DMS153 (cell line): ENCODE measurements around the gene TEX14.
A peak's percentile ranks its signal among the peaks of the same experiment; 100 is the strongest.

Source experiments
- DNase-seq: peaks from one replicate; lab custom pipeline; 2025; lab: John Stamatoyannopoulos, UW

The TEX14 gene

DNA sequence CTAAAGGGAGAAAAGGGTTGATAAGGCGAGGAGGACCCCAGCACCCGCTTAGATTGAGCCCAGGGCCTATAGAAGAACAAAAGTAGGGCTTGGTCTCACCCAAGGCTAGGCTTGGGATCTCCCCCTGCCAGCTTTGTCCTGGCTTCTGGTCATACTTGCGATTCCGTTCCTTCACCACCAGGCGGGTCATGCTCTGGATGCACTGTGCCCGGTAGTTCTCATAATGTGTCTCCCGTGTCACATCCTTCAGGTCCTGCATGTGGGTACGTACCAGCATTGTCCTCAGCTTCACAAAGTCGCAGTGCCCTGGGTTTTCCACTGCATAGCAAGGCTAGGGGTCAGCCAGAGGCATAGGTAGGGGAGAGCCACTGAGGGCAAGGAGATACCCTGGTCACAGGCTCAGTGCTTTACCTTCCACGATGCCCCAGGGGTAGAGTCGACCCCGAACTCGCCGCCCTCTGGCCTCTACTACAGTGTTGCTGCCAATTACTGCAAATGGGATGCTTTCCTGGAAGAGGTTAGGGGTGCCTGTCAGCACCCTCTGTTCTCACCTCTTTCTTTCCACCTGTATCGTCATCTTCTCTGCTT lies 170.9 kb downstream of the TEX14 start:
- no peak for DNase-seq

DNA sequence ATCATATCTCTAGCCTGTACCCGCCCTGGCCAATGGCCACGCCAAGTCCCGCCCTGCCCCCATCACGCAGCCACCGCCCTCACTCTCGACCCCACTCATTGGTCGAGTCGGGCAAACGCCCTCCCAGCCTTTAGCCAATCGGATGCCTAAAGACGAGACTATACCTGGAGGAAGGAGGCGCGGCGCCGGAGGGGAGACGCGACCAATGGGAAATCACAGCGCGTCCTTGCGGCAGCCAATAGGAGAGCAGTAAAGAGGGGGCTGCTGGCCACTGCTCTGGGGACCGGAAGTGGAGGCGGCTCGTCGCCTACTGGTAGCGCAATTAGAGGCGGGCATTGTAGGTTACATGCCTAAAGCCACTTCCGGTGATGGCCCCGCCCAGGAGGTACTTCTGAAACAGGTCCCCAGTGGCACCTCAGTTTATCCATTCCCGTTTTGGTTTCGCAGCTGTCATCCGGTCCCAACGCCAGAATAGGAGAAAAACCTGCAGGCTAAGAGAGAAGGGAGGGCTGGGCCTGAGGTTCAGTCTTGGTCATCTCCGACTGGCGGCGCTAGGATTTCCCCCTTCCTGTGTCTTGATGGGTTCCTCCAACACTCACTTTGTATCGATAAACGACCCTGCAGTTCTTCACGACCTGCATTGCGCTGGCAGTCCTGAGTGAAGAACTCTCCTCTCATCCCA lies 173.8 kb downstream of the TEX14 start:
- DNase-seq: peak; percentile 100

GRCh38 chr17:58517378-58517927 lies 174.4 kb downstream of the TEX14 start:
- no peak for DNase-seq

GRCh38 chr17:58516644-58517377 lies 175.0 kb downstream of the TEX14 start:
- DNase-seq: no peak

- DNase-seq: no peak
These were observed 176.6 kb downstream of the TEX14 start for GRCh38 chr17:58515286-58515685.

DNA sequence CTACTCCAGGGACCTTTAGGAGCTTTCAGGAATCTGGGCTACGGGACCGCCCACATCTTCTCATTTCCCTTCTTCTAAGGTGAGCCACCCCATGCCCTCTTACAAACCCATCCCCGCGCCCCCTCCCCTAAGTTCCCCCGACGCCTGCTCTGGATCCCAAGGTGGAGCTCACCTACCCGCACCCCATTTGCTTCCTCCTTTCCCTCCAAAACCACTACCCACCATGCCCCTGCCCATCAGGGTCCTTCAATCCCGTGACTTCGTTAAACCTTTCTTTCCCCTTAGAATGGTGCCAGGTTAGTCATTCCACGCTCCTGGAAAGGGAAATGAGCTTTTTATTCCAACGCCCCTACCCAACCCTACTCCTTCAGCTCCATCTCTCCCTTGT lies 177.1 kb downstream of the TEX14 start:
- DNase-seq: no peak

DNA sequence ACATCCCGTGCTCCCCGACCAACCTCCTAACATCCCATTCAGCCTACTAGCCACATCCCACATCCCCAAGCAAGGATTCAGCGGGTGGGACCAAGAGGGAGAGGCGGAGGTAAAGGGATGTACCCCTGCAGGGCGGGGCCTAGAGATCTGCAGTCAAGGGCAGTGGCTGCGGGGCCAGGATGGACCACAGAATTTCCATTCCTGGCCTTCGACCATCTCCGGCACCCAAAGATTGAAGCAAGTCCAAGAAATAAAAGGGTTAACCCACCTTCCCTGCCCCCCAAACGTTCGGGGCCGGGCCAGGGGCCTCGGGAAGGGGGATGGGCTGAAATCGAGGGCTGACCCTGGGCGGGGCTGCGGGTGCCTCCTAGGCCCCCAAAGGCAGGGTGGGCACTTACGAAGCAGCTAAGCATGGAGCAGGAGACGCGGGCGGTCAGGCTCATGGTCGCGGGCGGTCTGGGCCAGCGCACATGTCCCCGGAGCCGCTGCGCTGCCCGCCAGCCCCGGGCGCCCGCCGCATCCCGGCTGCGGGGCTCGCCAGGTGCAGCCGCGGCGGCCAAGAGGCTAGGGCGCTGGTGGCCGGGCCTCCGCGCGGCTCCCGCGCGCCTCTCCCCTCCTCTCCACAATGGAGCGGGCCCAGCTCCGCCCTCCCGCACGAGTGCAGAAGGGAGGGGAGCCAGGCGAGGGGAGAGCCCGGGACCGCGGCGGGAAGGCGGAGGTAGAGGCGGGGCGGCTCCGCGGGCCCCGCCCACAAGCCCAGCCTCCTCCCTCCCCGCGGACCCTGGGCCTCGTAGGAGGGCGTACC lies 177.7 kb downstream of the TEX14 start, which contains the start of gene MTMR4:
MTMR4 (minus strand) TSS at position 674 of the 805 bp plus-strand sequence; CDS start at position 443, 231 bp downstream.
- peak; percentile 68 for DNase-seq

DNA sequence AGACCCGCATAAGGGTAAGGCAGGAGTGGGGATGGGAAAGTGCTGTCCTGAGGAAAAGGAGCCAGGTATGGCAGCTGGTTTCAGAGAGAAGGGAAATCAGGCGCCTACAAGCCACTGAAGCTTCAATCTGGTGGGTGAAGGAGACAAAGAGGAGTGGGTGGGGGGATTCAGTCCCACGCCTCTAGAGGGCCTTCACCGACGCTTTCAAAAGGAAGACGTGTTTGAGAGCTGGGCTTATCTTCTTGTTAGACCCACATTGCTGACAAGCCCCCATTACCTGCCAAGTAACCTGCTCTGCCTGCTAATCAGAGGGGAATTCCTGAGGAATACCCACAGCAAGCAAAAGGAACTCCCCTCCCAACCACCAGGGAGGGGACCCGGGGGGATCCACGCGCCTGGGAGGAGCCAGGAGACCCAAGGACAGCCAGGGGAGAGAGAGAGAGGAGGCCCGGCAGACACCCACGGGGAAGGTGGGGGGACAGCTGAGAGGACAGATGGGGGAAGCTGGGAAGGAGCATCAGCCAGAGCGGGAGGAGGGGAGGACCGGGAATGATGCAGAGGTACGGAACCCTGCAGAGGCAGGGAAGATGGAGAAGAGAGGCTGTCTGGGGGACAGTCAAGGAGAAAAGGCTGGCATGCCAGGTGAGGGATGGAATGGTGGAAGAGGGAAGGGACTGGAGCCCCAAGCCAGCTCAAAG lies 178.4 kb downstream of the TEX14 start:
- no peak for DNase-seq

- DNase-seq: no peak
These were observed 181.8 kb downstream of the TEX14 start for GRCh38 chr17:58510075-58510474.

DNA sequence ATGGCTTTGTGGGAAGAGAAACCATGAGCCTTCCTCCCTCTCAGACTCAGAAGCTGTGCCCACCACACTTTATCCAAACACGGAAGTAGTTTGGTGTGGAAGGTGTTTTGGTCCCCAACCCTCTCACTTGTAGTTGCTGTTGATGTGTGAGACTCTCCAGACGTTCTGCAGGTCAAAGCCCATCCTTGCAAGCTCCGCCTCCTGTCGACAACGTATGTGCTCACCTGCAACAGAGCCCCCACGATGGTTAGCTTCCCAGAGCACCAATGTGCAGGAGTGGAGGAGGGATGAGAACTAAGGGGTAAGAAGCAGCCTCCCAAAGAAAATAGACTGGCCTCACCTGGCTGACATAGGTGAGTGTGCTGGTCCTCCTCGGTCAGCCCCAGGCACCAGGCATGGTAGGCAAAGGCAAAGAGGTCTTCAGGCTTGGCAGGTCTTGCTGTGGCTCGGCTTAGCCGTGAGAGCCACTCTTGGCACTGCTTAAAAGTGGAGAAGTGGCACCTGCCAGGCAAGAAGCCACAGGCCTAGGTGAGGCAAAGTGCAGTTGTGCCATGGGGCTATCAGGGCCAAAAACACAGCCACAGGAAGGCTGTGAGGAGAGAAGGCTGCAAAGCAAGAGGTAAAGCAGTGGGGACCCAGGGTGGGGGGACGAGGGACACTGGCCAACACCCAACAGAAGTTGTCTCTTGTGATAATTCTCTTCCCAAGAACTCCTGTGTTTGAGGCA lies 183.3 kb downstream of the TEX14 start:
- no peak for DNase-seq

- no peak for DNase-seq
These were observed 184.7 kb downstream of the TEX14 start for GRCh38 chr17:58507123-58507634.
